PC-3 (cell line): Measurements from ENCODE around the gene KANK4. TPM values are rescaled to one million over a fixed set of nuclear protein-coding genes. Genes with fewer than 3 reads are reported as not detected.

Experiments
- ATAC-seq: fragments of 200-7000 bp; cut with Tn5 transposase; 2 replicates; pipeline ENCODE4 v1.9.1; 2020; ENCODE audit warnings: mild to moderate bottlenecking, moderate library complexity
- Bru-seq: library from RNA; stranded (reverse); fragments of 400-500 nt; gene quantifications from one replicate; lab custom pipeline; 2021; lab: Mats Ljungman, UMichigan
- BruChase-seq, 2 experiments: library from RNA; stranded (reverse); fragments of 400-500 nt; gene quantifications; one replicate each; lab custom pipeline; 2021; lab: Mats Ljungman, UMichigan
- BruUV-seq: library from RNA; stranded (reverse); fragments of 400-500 nt; replicated peaks from 2 replicates; lab custom pipeline; 2021; lab: Mats Ljungman, UMichigan
- CTCF ChIA-PET: fragments of 300-600 bp; sonication (Branson Sonifier 250); formaldehyde crosslinking; loops from one replicate; lab custom pipeline; 2022; ENCODE audit warnings: antibody characterized with exemption; lab: Charles Lee
- POLR2A ChIA-PET: fragments of 300-600 bp; sonication (Branson Sonifier 250); formaldehyde crosslinking; loops from one replicate; lab custom pipeline; 2022; ENCODE audit warnings: antibody characterized with exemption; ENCODE audit not compliant: unreplicated experiment; lab: Charles Lee
- DNase-seq: peaks from one replicate; pipeline ENCODE4 v3.0.0-alpha.2; 2015
- H2AFZ ChIP-seq: fragments of 300-600 bp; sonication (generic); 2 replicates; pipeline ENCODE4 v1.6.0; 2016; ENCODE audit warnings: antibody characterized with exemption, low read length
- H3F3A ChIP-seq: fragments of 300-600 bp; sonication (generic); one replicate; pipeline ENCODE4 v1.6.0; 2017; ENCODE audit warnings: antibody characterized with exemption, low read length, control low read depth, mild to moderate bottlenecking; ENCODE audit not compliant: unreplicated experiment
- H3K27ac ChIP-seq: fragments of 300-600 bp; sonication (generic); 2 replicates; pipeline ENCODE4 v1.5.1; 2016; ENCODE audit warnings: mild to moderate bottlenecking, low read length
- H3K27me3 ChIP-seq: fragments of 300-600 bp; sonication (generic); 2 replicates; pipeline ENCODE4 v1.6.1; 2016; ENCODE audit warnings: low read length, mixed read lengths
- H3K36me3 ChIP-seq: fragments of 300-600 bp; sonication (generic); 2 replicates; pipeline ENCODE4 v1.6.1; 2016; ENCODE audit warnings: low read depth, mixed run types, low read length, mixed read lengths
- H3K4me1 ChIP-seq: fragments of 300-600 bp; sonication (generic); 2 replicates; pipeline ENCODE4 v1.5.1; 2016; ENCODE audit warnings: low read length; ENCODE audit not compliant: insufficient read depth
- H3K4me2 ChIP-seq: fragments of 300-600 bp; sonication (generic); 2 replicates; pipeline ENCODE4 v1.6.0; 2016; ENCODE audit warnings: low read length
- H3K4me3 ChIP-seq: fragments of 300-600 bp; sonication (generic); 2 replicates; pipeline ENCODE4 v1.5.1; 2016; ENCODE audit warnings: mild to moderate bottlenecking, low read length, mixed read lengths
- H3K79me2 ChIP-seq: fragments of 300-600 bp; sonication (generic); 2 replicates; pipeline ENCODE4 v1.6.1; 2017; ENCODE audit warnings: low read length, mixed read lengths
- H3K9ac ChIP-seq: fragments of 300-600 bp; sonication (generic); 2 replicates; pipeline ENCODE4 v1.6.0; 2016; ENCODE audit warnings: mild to moderate bottlenecking, low read length
- H3K9me2 ChIP-seq: fragments of 300-600 bp; sonication (generic); replicated peaks from 2 replicates; pipeline ENCODE4 v1.6.1; 2016; ENCODE audit warnings: mixed run types, low read length, mixed read lengths
- H3K9me3 ChIP-seq: fragments of 300-600 bp; sonication (generic); 2 replicates; pipeline ENCODE4 v1.6.1; 2016; ENCODE audit warnings: low read length, mixed read lengths
- H4K20me1 ChIP-seq: fragments of 300-600 bp; sonication (generic); 2 replicates; pipeline ENCODE4 v1.6.1; 2016; ENCODE audit warnings: low read length, mixed read lengths
- CTCF ChIP-seq: fragments of 300-600 bp; sonication (generic); conservative IDR thresholded peaks from 2 replicates; pipeline ENCODE4 v1.5.1; 2017; ENCODE audit warnings: antibody characterized with exemption, low read depth, mild to moderate bottlenecking, low read length
- EZH2 ChIP-seq: fragments of 300-600 bp; sonication (generic); IDR thresholded peaks from one replicate; pipeline ENCODE4 v1.6.1; 2017; ENCODE audit warnings: antibody characterized with exemption, mild to moderate bottlenecking, low read length; ENCODE audit not compliant: unreplicated experiment
- EZH2phosphoT487 ChIP-seq: fragments of 300-600 bp; sonication (generic); IDR thresholded peaks from 2 replicates; pipeline ENCODE4 v1.6.1; 2018; ENCODE audit warnings: mild to moderate bottlenecking, antibody characterized with exemption, low read length, borderline replicate concordance
- intact Hi-C: fragments of 100-400 bp; cut with micrococcal nuclease; formaldehyde crosslinking; loops from 2 replicates; pipeline ENCODE4 v1.9.0; 2023
- long read RNA-seq: library from polyadenylated mRNA; unstranded; transcript quantifications from one replicate; pipeline ENCODE4 v2.0.0, GENCODE V29; 2021; ENCODE audit not compliant: unreplicated experiment
- total RNA-seq: library from RNA; depleted of rRNA; stranded (reverse); fragments of >200 nt; gene quantifications from 2 replicates; pipeline ENCODE4 v1.2.3, GENCODE V29; 2014; rRNA removed

KANK4 gene
- not detected in 2 replicates for total RNA-seq
- percentile 1 among the genes with signal in this experiment for Bru-seq, nascent RNA
- not detected for BruChase-seq, experiment 1, labeled RNA remaining after a 6-hour chase
- percentile 1 among the genes with signal in this experiment for BruChase-seq, experiment 2, labeled RNA remaining after a 2-hour chase
- long read RNA-seq = 0 reads

GRCh38 chr1:62318756-62319544 is at the start of gene KANK4:
Gene KANK4 (minus strand): TSS chr1:62319434. CDS start chr1:62281564, 37,870 bp downstream.
- ChIA-PET POLR2A (no interaction called here), CTCF (interaction anchor here (0.6 kb wide), 1 partner anchor 74 kb away, joined by 3 read pairs; no protein-coding TSS in a partner anchor)
- no peaks in the 10 kb centered on the region for H3K79me2 ChIP-seq
- DNase-seq (no peak), ATAC-seq (no peak)
- H3K9me2 ChIP-seq = no peaks in the 10 kb centered on the region
- no peaks in the 10 kb centered on the region for H3K9me3 ChIP-seq
- no peak within 1 kb of the TSS for H3K27ac ChIP-seq
- H4K20me1 ChIP-seq = no peaks in the 10 kb centered on the region
- no TSS peak for BruUV-seq
- no peak within 1 kb of the TSS for H3K9ac ChIP-seq
- H3K27me3 ChIP-seq = peaks cover 13% of the 10 kb centered on the region
- H2AFZ ChIP-seq = no peak within 1 kb of the TSS
- H3F3A ChIP-seq = no peaks in the 10 kb centered on the region
- intact Hi-C loops = no loop called here
- peak within 1 kb of the TSS; percentile 46; the same call in 1 of the 2 replicates for H3K4me2 ChIP-seq
- peaks cover 12% of the 10 kb centered on the region for H3K4me1 ChIP-seq
- TF ChIP-seq EZH2phosphoT487 = no peak
- peak; percentile 53 for TF ChIP-seq EZH2
- H3K36me3 ChIP-seq = no peaks in the 10 kb centered on the region
- H3K4me3 ChIP-seq = peak within 1 kb of the TSS; percentile 30; the same call in 1 of the 2 replicates

GRCh38 chr1:62368989-62369388 is 49.8 kb upstream of the KANK4 start:
- Histone ChIP-seq H2AFZ (no peak overlapping the region), H3K9ac (no peak overlapping the region), H3F3A (no peaks in the 10 kb centered on the region), H3K79me2 (no peaks in the 10 kb centered on the region), H3K4me3 (no peak overlapping the region), H3K27me3 (no peaks in the 10 kb centered on the region), H4K20me1 (no peaks in the 10 kb centered on the region), H3K4me1 (no peaks in the 10 kb centered on the region; the same call in 1 of the 2 replicates), H3K9me3 (no peaks in the 10 kb centered on the region), H3K4me2 (no peak overlapping the region), H3K9me2 (no peaks in the 10 kb centered on the region), H3K36me3 (no peaks in the 10 kb centered on the region), H3K27ac (no peak overlapping the region)
- BruUV-seq = no TSS peak
- POLR2A ChIA-PET = no interaction called here
- TF ChIP-seq EZH2phosphoT487 (no peak), CTCF (no peak), EZH2 (no peak)
- ATAC-seq (no peak), DNase-seq (no peak)
- CTCF ChIA-PET = no interaction called here
- intact Hi-C loops = no loop called here

- BruUV-seq = no TSS peak
- ATAC-seq = no peak
Observed at GRCh38 chr1:62367005-62367557, 47.8 kb upstream of the KANK4 start.

More at GRCh38 chr1:62367005-62367557, 47.8 kb upstream of the KANK4 start:
- ChIA-PET CTCF (no interaction called here), POLR2A (no interaction called here)
- Histone ChIP-seq H2AFZ (no peak overlapping the region), H3K9me3 (no peaks in the 10 kb centered on the region), H3K27ac (no peak overlapping the region), H3K9me2 (no peaks in the 10 kb centered on the region), H3K79me2 (no peaks in the 10 kb centered on the region), H4K20me1 (no peaks in the 10 kb centered on the region), H3K4me3 (no peak overlapping the region), H3K9ac (no peak overlapping the region), H3K36me3 (no peaks in the 10 kb centered on the region), H3K4me1 (no peaks in the 10 kb centered on the region; the same call in 1 of the 2 replicates), H3F3A (no peaks in the 10 kb centered on the region), H3K4me2 (no peak overlapping the region), H3K27me3 (no peaks in the 10 kb centered on the region)
- TF ChIP-seq EZH2 (no peak), CTCF (no peak), EZH2phosphoT487 (no peak)
- DNase-seq = no peak
- intact Hi-C loops = no loop called here
